DND-41 (cell line): Measurements from ENCODE around the gene TRPM1.

Experiments used
- ATAC-seq: fragments of 200-7000 bp; cut with Tn5 transposase; 3 replicates; pipeline ENCODE4 v1.9.1; 2021; ENCODE audit warnings: low read depth; ENCODE audit not compliant: insufficient read depth
- DNase-seq: peaks from one replicate; pipeline ENCODE4 v3.0.0-alpha.2; 2020
- H2AFZ ChIP-seq: 2 replicates; pipeline ENCODE4 v1.6.0; 2012; ENCODE audit warnings: low read depth, low read length
- H3K27ac ChIP-seq: 2 replicates; pipeline ENCODE4 v1.5.1; 2012; ENCODE audit warnings: low read length, inconsistent platforms
- H3K27me3 ChIP-seq: fragments of 200-600 bp; sonication (generic); 2 replicates; pipeline ENCODE4 v1.6.0; 2012; ENCODE audit warnings: low read length, mild to moderate bottlenecking, inconsistent platforms; ENCODE audit not compliant: insufficient read depth, poor library complexity
- H3K36me3 ChIP-seq: 2 replicates; pipeline ENCODE4 v1.5.1; 2012; ENCODE audit warnings: low read length, inconsistent platforms; ENCODE audit not compliant: insufficient read depth
- H3K4me1 ChIP-seq: 2 replicates; pipeline ENCODE4 v1.5.1; 2012; ENCODE audit warnings: mild to moderate bottlenecking, low read length; ENCODE audit not compliant: insufficient read depth
- H3K4me2 ChIP-seq: 2 replicates; pipeline ENCODE4 v1.6.0; 2012; ENCODE audit warnings: mild to moderate bottlenecking, moderate library complexity, low read length, inconsistent platforms; ENCODE audit not compliant: insufficient read depth
- H3K4me3 ChIP-seq, 2 experiments: fragments of 200-600 bp in 1 of 2; shearing (Covaris generic) in 1 of 2; 2 replicates each; pipeline ENCODE4 v1.5.1; 2012 to 2016; ENCODE audit warnings: inconsistent platforms in 2 of 2, low read length in 2 of 2, mild to moderate bottlenecking in 2 of 2, low read depth in 1 of 2, moderate library complexity in 1 of 2
- H3K79me2 ChIP-seq: 2 replicates; pipeline ENCODE4 v1.6.0; 2012; ENCODE audit warnings: low read length, inconsistent platforms; ENCODE audit not compliant: insufficient read depth
- H3K9ac ChIP-seq: 2 replicates; pipeline ENCODE4 v1.6.0; 2012; ENCODE audit warnings: low read depth, mild to moderate bottlenecking, inconsistent platforms, low read length, moderate library complexity
- H3K9me3 ChIP-seq: 2 replicates; pipeline ENCODE4 v1.5.1; 2012; ENCODE audit warnings: low read length, moderate library complexity, mild to moderate bottlenecking, inconsistent platforms; ENCODE audit not compliant: insufficient read depth, severe bottlenecking
- H4K20me1 ChIP-seq: 2 replicates; pipeline ENCODE4 v1.6.0; 2012; ENCODE audit warnings: low read length; ENCODE audit not compliant: insufficient read depth
- EZH2 ChIP-seq: IDR thresholded peaks from 3 replicates; pipeline ENCODE4 v1.6.1; 2012; ENCODE audit warnings: borderline replicate concordance, low read depth, mild to moderate bottlenecking, moderate library complexity, low read length, inconsistent platforms; ENCODE audit not compliant: severe bottlenecking
- TF ChIP-seq, protein P1 (sequence below): IDR thresholded peaks from 2 replicates; pipeline ENCODE4 v1.5.1; 2012; ENCODE audit warnings: borderline replicate concordance, low read length, moderate library complexity, mild to moderate bottlenecking; ENCODE audit not compliant: poor library complexity, severe bottlenecking; ENCODE audit errors: extremely low read depth

Gene TRPM1

DNA sequence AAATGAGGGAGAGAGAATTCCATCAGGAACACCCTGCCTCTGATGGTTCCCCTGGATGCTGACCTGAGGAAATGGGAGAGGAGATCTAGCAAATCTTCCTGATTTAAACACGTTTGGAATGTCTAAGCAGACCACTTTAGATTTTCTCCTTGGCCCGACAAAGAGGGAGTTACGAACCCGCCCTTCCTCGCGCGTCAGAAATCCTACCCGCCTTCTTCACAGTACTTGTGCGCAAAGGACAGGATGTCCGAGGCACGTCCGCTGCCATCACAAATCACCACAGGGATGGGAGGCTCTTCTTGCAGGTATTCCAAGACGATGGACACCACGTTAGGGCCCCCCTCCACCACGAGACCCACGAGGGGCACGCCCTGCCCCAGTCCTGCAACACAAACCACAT lies 38.6 kb downstream of the TRPM1 start:
- H3K9me3 ChIP-seq = no peaks in the 10 kb centered on the region
- H3K9ac ChIP-seq = no peak overlapping the region
- no peak overlapping the region for H2AFZ ChIP-seq
- no peak overlapping the region for H3K4me2 ChIP-seq
- no peaks in the 10 kb centered on the region for H4K20me1 ChIP-seq
- no peak overlapping the region for H3K4me3 ChIP-seq
- no peak overlapping the region for H3K27ac ChIP-seq
- no peaks in the 10 kb centered on the region for H3K27me3 ChIP-seq
- no peak for TF ChIP-seq EZH2
- TF ChIP-seq, protein P1, sequence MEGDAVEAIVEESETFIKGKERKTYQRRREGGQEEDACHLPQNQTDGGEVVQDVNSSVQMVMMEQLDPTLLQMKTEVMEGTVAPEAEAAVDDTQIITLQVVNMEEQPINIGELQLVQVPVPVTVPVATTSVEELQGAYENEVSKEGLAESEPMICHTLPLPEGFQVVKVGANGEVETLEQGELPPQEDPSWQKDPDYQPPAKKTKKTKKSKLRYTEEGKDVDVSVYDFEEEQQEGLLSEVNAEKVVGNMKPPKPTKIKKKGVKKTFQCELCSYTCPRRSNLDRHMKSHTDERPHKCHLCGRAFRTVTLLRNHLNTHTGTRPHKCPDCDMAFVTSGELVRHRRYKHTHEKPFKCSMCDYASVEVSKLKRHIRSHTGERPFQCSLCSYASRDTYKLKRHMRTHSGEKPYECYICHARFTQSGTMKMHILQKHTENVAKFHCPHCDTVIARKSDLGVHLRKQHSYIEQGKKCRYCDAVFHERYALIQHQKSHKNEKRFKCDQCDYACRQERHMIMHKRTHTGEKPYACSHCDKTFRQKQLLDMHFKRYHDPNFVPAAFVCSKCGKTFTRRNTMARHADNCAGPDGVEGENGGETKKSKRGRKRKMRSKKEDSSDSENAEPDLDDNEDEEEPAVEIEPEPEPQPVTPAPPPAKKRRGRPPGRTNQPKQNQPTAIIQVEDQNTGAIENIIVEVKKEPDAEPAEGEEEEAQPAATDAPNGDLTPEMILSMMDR = no peak
- no peaks in the 10 kb centered on the region for H3K4me1 ChIP-seq
- DNase-seq (no peak), ATAC-seq (no peak)
- H3K36me3 ChIP-seq = no peaks in the 10 kb centered on the region
- H3K79me2 ChIP-seq = no peaks in the 10 kb centered on the region

DNA sequence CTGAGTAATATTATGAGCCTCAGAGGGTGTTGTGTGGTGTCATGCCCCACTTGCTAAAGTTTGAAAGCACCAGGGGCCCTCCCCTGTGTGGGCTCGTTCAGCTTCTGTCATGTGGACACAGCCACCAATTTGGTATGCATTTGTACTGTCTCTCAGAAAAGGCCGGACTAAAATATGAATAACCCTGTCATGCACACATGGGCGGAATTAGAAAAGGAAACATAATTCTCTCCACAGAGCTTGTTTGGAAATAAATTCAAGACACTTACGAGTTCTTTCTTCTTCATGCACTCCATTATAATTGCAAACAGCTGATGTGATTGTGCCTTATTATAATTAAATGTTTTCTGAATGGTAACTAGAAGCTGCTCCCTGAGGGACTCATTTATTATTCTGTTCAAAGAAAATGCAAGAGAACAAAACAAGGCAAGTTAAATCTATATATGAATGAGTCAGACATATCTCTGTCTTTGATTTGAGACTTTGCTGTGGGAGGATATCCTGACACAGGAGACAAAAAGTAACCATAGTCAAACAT lies 39.1 kb downstream of the TRPM1 start:
- Histone ChIP-seq H3K4me3 (no peak overlapping the region), H3K4me2 (no peak overlapping the region), H4K20me1 (no peaks in the 10 kb centered on the region), H3K9ac (no peak overlapping the region), H3K9me3 (peaks cover 2% of the 10 kb centered on the region), H3K27ac (no peak overlapping the region), H3K36me3 (no peaks in the 10 kb centered on the region), H3K4me1 (no peaks in the 10 kb centered on the region), H2AFZ (no peak overlapping the region), H3K79me2 (no peaks in the 10 kb centered on the region), H3K27me3 (no peaks in the 10 kb centered on the region)
- TF ChIP-seq, protein P1 = no peak
- TF ChIP-seq EZH2 = no peak
- DNase-seq (no peak), ATAC-seq (no peak)

DNA sequence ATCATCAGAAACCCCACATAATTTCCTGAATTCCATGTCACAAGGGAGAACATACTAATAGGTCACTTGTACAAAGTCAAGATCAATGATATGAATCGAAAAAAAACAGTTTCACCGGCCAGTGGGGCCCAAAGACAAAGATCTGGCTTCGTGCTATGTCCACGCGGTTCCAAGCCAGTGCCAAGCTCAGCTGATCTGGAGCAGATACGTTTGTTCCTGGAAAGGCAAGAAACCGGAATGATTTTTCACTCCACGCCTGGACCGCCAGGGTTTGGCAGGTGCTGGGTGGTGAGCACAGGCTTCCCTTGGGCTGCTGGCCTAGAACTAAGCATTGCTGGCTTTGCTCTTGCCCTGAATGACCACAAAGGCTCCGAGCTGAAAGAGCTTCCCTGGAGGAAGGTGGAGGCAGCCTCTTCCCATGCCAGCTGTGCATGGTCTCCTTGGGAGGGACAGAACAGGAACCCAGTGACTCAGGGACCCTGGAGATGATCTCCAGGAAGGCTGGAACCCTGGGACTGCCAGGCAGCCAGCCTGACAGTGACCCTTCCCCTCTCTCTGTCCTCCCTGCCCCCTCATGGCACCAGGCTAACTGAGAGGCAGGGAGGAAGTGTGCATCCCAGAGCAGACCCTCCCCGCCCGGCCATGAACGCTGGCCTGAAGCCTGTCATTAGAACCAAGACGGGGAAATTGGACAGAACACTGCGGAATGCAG lies 40.9 kb downstream of the TRPM1 start:
- DNase-seq (no peak), ATAC-seq (no peak)
- H3K27ac ChIP-seq = no peak overlapping the region
- no peaks in the 10 kb centered on the region for H3K4me1 ChIP-seq
- no peaks in the 10 kb centered on the region for H3K27me3 ChIP-seq
- TF ChIP-seq EZH2 = no peak
- TF ChIP-seq, protein P1 = no peak
- no peak overlapping the region for H2AFZ ChIP-seq
- H4K20me1 ChIP-seq = no peaks in the 10 kb centered on the region
- H3K9ac ChIP-seq = no peak overlapping the region
- H3K4me2 ChIP-seq = no peak overlapping the region
- H3K4me3 ChIP-seq = no peak overlapping the region
- H3K79me2 ChIP-seq = no peaks in the 10 kb centered on the region
- H3K36me3 ChIP-seq = no peaks in the 10 kb centered on the region
- peaks cover 2% of the 10 kb centered on the region for H3K9me3 ChIP-seq
